SU-DHL-6 (cell line): ENCODE results near the gene SIGLEC1.

ENCODE experiments used
- EZH2phosphoT487 ChIP-seq: fragments of 200-600 bp; sonication (generic), shearing (Covaris generic); conservative IDR thresholded peaks from 2 replicates; pipeline ENCODE4 v1.6.1; 2018; ENCODE audit warnings: mild to moderate bottlenecking, antibody characterized with exemption, low read length, moderate library complexity, mixed read lengths
- TF ChIP-seq, protein P1 (sequence below): fragments of 200-600 bp; sonication (generic); IDR thresholded peaks from one replicate; pipeline ENCODE4 v1.5.1; 2017; ENCODE audit warnings: antibody characterized with exemption, mild to moderate bottlenecking, low read length, moderate library complexity; ENCODE audit not compliant: insufficient read depth, poor library complexity, severe bottlenecking

GRCh38 chr20:3689978-3690377 lies 22.4 kb downstream of the SIGLEC1 start:
- TF ChIP-seq, protein P1, sequence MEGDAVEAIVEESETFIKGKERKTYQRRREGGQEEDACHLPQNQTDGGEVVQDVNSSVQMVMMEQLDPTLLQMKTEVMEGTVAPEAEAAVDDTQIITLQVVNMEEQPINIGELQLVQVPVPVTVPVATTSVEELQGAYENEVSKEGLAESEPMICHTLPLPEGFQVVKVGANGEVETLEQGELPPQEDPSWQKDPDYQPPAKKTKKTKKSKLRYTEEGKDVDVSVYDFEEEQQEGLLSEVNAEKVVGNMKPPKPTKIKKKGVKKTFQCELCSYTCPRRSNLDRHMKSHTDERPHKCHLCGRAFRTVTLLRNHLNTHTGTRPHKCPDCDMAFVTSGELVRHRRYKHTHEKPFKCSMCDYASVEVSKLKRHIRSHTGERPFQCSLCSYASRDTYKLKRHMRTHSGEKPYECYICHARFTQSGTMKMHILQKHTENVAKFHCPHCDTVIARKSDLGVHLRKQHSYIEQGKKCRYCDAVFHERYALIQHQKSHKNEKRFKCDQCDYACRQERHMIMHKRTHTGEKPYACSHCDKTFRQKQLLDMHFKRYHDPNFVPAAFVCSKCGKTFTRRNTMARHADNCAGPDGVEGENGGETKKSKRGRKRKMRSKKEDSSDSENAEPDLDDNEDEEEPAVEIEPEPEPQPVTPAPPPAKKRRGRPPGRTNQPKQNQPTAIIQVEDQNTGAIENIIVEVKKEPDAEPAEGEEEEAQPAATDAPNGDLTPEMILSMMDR: no peak
- no peak for TF ChIP-seq EZH2phosphoT487
